Measurements from ENCODE around the gene DUXA. TPM values are rescaled to one million over a fixed set of nuclear protein-coding genes. Genes with fewer than 3 reads are reported as not detected.

DUXA gene
- total RNA-seq, 1 experiment from 2014 or later = not detected

- Mint-ChIP-seq H3K9me3 (peaks cover 46% of the 10 kb centered on the region), H3K36me3 (peaks cover 54% of the 10 kb centered on the region), H3K27me3 (ENCODE audit: low read depth) (peaks cover 27% of the 10 kb centered on the region), H3K27ac (no peak overlapping the region), H3K4me1 (peaks cover 13% of the 10 kb centered on the region), H3K4me3 (peak overlapping the region; percentile 93)
- ChIA-PET POLR2A (no interaction called here), CTCF (no interaction called here)
- no peak for ATAC-seq
- TF ChIP-seq JUN (CRISPR knock-in tag; IDR thresholded peaks at IDR 0.05) (no peak), GABPB1 (CRISPR knock-in tag; IDR thresholded peaks at IDR 0.05) (no peak), ZNF425 (CRISPR knock-in tag; conservative IDR thresholded peaks at IDR 0.05) (no peak), FOXJ3 (CRISPR knock-in tag; IDR thresholded peaks at IDR 0.05; ENCODE audit: borderline replicate concordance) (no peak), SMAD3 (CRISPR knock-in tag; IDR thresholded peaks at IDR 0.05; ENCODE audit: borderline replicate concordance) (no peak), ATF1 (CRISPR knock-in tag; IDR thresholded peaks at IDR 0.05) (no peak), MAX (CRISPR knock-in tag; IDR thresholded peaks at IDR 0.05) (no peak)
- no peak for DNase-seq (ENCODE audit: low spot score)
These were observed 23.0 kb upstream of the DUXA start for GRCh38 chr19:57190301-57190700.

DNA sequence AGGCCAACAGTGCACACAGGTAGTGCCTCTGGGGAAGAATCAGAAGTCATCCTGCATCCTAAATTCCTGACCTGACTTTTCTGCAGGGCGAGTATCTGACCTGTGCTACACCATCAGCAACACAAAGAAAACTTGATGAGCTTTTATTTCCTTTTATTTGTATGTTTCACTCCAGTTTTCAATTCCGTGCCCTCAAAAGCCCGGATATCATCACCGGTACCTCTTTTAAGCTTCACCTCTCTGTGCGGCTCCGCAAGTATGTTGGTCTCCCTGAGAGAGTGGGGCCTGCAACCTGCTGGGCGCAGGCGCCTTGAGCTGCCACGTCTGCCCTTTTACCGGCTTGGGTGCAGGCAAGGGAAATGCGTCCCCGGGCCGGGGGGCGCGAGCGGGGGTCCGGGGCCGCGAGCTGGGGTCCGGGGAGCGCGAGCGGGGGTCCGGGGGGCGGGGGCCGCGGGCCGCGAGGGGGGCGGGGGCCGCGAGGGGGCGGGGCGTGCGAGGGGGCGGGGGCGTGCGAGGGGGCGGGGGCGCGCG, 4.3 kb upstream of the DUXA start:
- POLR2A ChIA-PET = no interaction called here
- H3K36me3 Mint-ChIP-seq = peaks cover 38% of the 10 kb centered on the region
- ATAC-seq (no peak), DNase-seq (ENCODE audit: low spot score) (peak; percentile 12)
- CTCF ChIA-PET = no interaction called here
- TF ChIP-seq KAT7 (CRISPR knock-in tag; IDR thresholded peaks at IDR 0.05; ENCODE audit: borderline replicate concordance) (no peak), ZNF512 (CRISPR knock-in tag; IDR thresholded peaks at IDR 0.05; ENCODE audit: borderline replicate concordance) (no peak)
- TF ChIP-seq, protein P1, sequence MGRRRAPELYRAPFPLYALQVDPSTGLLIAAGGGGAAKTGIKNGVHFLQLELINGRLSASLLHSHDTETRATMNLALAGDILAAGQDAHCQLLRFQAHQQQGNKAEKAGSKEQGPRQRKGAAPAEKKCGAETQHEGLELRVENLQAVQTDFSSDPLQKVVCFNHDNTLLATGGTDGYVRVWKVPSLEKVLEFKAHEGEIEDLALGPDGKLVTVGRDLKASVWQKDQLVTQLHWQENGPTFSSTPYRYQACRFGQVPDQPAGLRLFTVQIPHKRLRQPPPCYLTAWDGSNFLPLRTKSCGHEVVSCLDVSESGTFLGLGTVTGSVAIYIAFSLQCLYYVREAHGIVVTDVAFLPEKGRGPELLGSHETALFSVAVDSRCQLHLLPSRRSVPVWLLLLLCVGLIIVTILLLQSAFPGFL (CRISPR knock-in tag; IDR thresholded peaks at IDR 0.05; ENCODE audit: borderline replicate concordance) = no peak
- no peak overlapping the region for H3K27ac Mint-ChIP-seq
- peaks cover 65% of the 10 kb centered on the region for H3K9me3 Mint-ChIP-seq
- peak overlapping the region; percentile 41; the same call in 1 of the 2 replicates for H3K4me3 Mint-ChIP-seq
- no peaks in the 10 kb centered on the region for H3K4me1 Mint-ChIP-seq
- peaks cover 13% of the 10 kb centered on the region for H3K27me3 Mint-ChIP-seq (ENCODE audit: low read depth)

GRCh38 chr19:57165846-57166245, 1.4 kb downstream of the DUXA start:
- ChIA-PET CTCF (no interaction called here), POLR2A (no interaction called here)
- TF ChIP-seq ZMAT4 (CRISPR knock-in tag; IDR thresholded peaks at IDR 0.05) = no peak
- TF ChIP-seq ATF1 (CRISPR knock-in tag; IDR thresholded peaks at IDR 0.05) = no peak
- no peak for TF ChIP-seq ZNF425 (CRISPR knock-in tag; conservative IDR thresholded peaks at IDR 0.05)
- no peak for TF ChIP-seq NFYB (CRISPR knock-in tag; conservative IDR thresholded peaks at IDR 0.05; ENCODE audit: low read depth)
- TF ChIP-seq NR2C2 (CRISPR knock-in tag; IDR thresholded peaks at IDR 0.05) = no peak
- TF ChIP-seq NFE2L1 (CRISPR knock-in tag; IDR thresholded peaks at IDR 0.05) = no peak
- ATAC-seq (no peak), DNase-seq (ENCODE audit: low spot score) (no peak)
- H3K27ac Mint-ChIP-seq = no peak overlapping the region
- H3K27me3 Mint-ChIP-seq (ENCODE audit: low read depth) = peaks cover 17% of the 10 kb centered on the region
- H3K36me3 Mint-ChIP-seq = peaks cover 28% of the 10 kb centered on the region
- H3K9me3 Mint-ChIP-seq = peaks cover 61% of the 10 kb centered on the region
- H3K4me3 Mint-ChIP-seq = no peak overlapping the region
- H3K4me1 Mint-ChIP-seq = no peaks in the 10 kb centered on the region
